SK-N-SH (cell line): ENCODE results near the gene MEI1. TPM values are rescaled to one million over a fixed set of nuclear protein-coding genes. Genes with fewer than 3 reads are reported as not detected.

ENCODE experiments used
- CTCF ChIA-PET: fragments of 300-600, 350-600 bp; formaldehyde crosslinking; extraction: SDS; loops from one replicate; lab custom pipeline; 2021; lab: Yijun Ruan, JAX
- POLR2A ChIA-PET: fragments of 350-600 bp; sonication (Branson Sonifier 250); formaldehyde crosslinking; extraction: SDS; loops from one replicate; lab custom pipeline; 2020; ENCODE audit warnings: antibody characterized with exemption, inconsistent platforms; lab: Yijun Ruan, JAX
- DNase-seq: peaks from one replicate; pipeline ENCODE4 v3.0.0; 2012
- H2AFZ ChIP-seq: fragments of 200-600 bp; sonication (generic); 2 replicates; pipeline ENCODE4 v1.8.1; 2016; ENCODE audit warnings: antibody characterized with exemption, mild to moderate bottlenecking, low read depth
- H3F3A ChIP-seq: fragments of 200-600 bp; sonication (generic); replicated peaks from 2 replicates; pipeline ENCODE3; 2016; ENCODE audit warnings: antibody characterized with exemption, mild to moderate bottlenecking; ENCODE audit not compliant: insufficient read depth
- H3K27ac ChIP-seq, 2 experiments: fragments of 200-500 bp in 1 of 2; fragments of 200-600 bp in 1 of 2; sonication (Bioruptor generic) in 1 of 2; sonication (generic), shearing (Covaris generic) in 1 of 2; 2 replicates each; pipeline versions ENCODE4 v1.5.1 to v1.6.1; 2014 to 2016; ENCODE audit warnings: low read depth in 2 of 2, inconsistent platforms in 1 of 2, low read length in 1 of 2, mild to moderate bottlenecking in 1 of 2, mixed read lengths in 1 of 2
- H3K27me3 ChIP-seq: fragments of 200-600 bp; sonication (generic), shearing (Covaris generic); 2 replicates; pipeline ENCODE4 v1.6.1; 2016; ENCODE audit warnings: mixed run types; ENCODE audit not compliant: insufficient read depth
- H3K36me3 ChIP-seq, 2 experiments: fragments of 200-500 bp in 1 of 2; fragments of 200-600 bp in 1 of 2; sonication (Bioruptor generic) in 1 of 2; sonication (generic) in 1 of 2; replicated peaks in 1 of 2; 2 replicates each; pipeline versions ENCODE3 to v1.5.1; 2014 to 2016; ENCODE audit warnings: low read length in 1 of 2, mild to moderate bottlenecking in 1 of 2; ENCODE audit not compliant: insufficient read depth in 2 of 2, control insufficient read depth in 1 of 2
- H3K4me1 ChIP-seq, 2 experiments: fragments of 200-500 bp in 1 of 2; fragments of 200-600 bp in 1 of 2; sonication (Bioruptor generic) in 1 of 2; sonication (generic), shearing (Covaris generic) in 1 of 2; 2 replicates each; pipeline versions ENCODE4 v1.5.1 to v1.6.1; 2014 to 2016; ENCODE audit warnings: low read depth in 1 of 2, low read length in 1 of 2, mixed run types in 1 of 2; ENCODE audit not compliant: insufficient read depth in 2 of 2, control insufficient read depth in 1 of 2
- H3K4me2 ChIP-seq: fragments of 200-600 bp; sonication (generic), shearing (Covaris generic); 2 replicates; pipeline ENCODE4 v1.6.1; 2017; ENCODE audit warnings: mixed run types
- H3K4me3 ChIP-seq, 2 experiments: fragments of 200-500 bp in 1 of 2; fragments of 200-600 bp in 1 of 2; sonication (Bioruptor generic) in 1 of 2; sonication (generic), shearing (Covaris generic) in 1 of 2; 2 replicates each; pipeline versions ENCODE4 v1.5.1 to v1.8.1; 2014 to 2016; ENCODE audit warnings: low read depth in 2 of 2, inconsistent platforms in 1 of 2, low read length in 1 of 2, mild to moderate bottlenecking in 1 of 2, mixed read lengths in 1 of 2, moderate library complexity in 1 of 2
- H3K79me2 ChIP-seq: fragments of 200-600 bp; sonication (generic); 2 replicates; pipeline ENCODE4 v1.8.1; 2017; ENCODE audit warnings: mild to moderate bottlenecking; ENCODE audit not compliant: insufficient read depth
- H3K9ac ChIP-seq: fragments of 200-600 bp; sonication (generic); 2 replicates; pipeline ENCODE4 v1.6.1; 2017; ENCODE audit warnings: mixed run types
- H3K9me2 ChIP-seq: fragments of 200-600 bp; sonication (generic); 2 replicates; pipeline ENCODE4 v1.6.1; 2017; ENCODE audit warnings: mixed run types
- H3K9me3 ChIP-seq: fragments of 200-600 bp; sonication (generic); 2 replicates; pipeline ENCODE4 v1.6.1; 2017; ENCODE audit warnings: mixed run types, mild to moderate bottlenecking, moderate library complexity
- H4K20me1 ChIP-seq: fragments of 200-600 bp; sonication (generic); 2 replicates; pipeline ENCODE4 v1.6.1; 2017; ENCODE audit warnings: mild to moderate bottlenecking, mixed run types; ENCODE audit not compliant: insufficient read depth
- ELF1 ChIP-seq: IDR thresholded peaks from 2 replicates; pipeline ENCODE4 v1.4.0; 2012
- EZH2phosphoT487 ChIP-seq: fragments of 200-600 bp; sonication (generic); IDR thresholded peaks from 2 replicates; pipeline ENCODE4 v1.6.1; 2017; ENCODE audit warnings: low read depth, mixed run types, mild to moderate bottlenecking, antibody characterized with exemption, moderate library complexity, borderline replicate concordance
- FOXM1 ChIP-seq: IDR thresholded peaks from 2 replicates; pipeline ENCODE4 v1.4.0; 2012; ENCODE audit warnings: low read depth, mild to moderate bottlenecking
- POLR2AphosphoS5 ChIP-seq: IDR thresholded peaks from 2 replicates; pipeline ENCODE4 v1.6.1; 2012; ENCODE audit warnings: low read depth, low read length
- RCOR1 ChIP-seq: fragments of 150-350 bp; IDR thresholded peaks from 2 replicates; pipeline ENCODE4 v1.6.1; 2017; ENCODE audit warnings: antibody characterized with exemption, low read length
- REST ChIP-seq: IDR thresholded peaks from 2 replicates; pipeline ENCODE4 v1.6.1; 2012; ENCODE audit warnings: mild to moderate bottlenecking, low read depth, low read length, moderate library complexity
- RXRA ChIP-seq: IDR thresholded peaks from 2 replicates; pipeline ENCODE4 v1.4.0; 2012; ENCODE audit warnings: low read depth, mild to moderate bottlenecking, borderline replicate concordance
- SMC3 ChIP-seq: IDR thresholded peaks from 2 replicates; pipeline ENCODE4 v1.6.1; 2012; ENCODE audit warnings: low read depth, low read length, improper control_type of control experiment
- USF1 ChIP-seq: IDR thresholded peaks from 2 replicates; pipeline ENCODE4 v1.4.0; 2012; ENCODE audit warnings: low read depth, borderline replicate concordance
- USF2 ChIP-seq: fragments of 150-350 bp; IDR thresholded peaks from 2 replicates; pipeline ENCODE4 v1.6.1; 2017; ENCODE audit warnings: antibody characterized with exemption, low read length, low read depth, borderline replicate concordance
- YY1 ChIP-seq: IDR thresholded peaks from 2 replicates; pipeline ENCODE4 v1.4.0; 2012; ENCODE audit warnings: low read depth, mild to moderate bottlenecking
- WGBS: methylation state at CpG from one replicate; pipeline ENCODE4 v1.1.6; 2017; ENCODE audit warnings: low lambda C conversion rate; 5-methylcytosine and 5-hydroxymethylcytosine counted together
- polyA plus RNA-seq, 3 experiments: library from polyadenylated mRNA; depleted of rRNA; stranded (reverse); fragments of >200 nt; gene quantifications; 2 replicates each; pipeline ENCODE4 v1.2.3, GENCODE V29; 2012
- TF ChIP-seq, protein P1 (sequence below): IDR thresholded peaks from 2 replicates; pipeline ENCODE4; 2012
- TF ChIP-seq, protein P2 (sequence below): IDR thresholded peaks from 2 replicates; pipeline ENCODE4 v1.4.0; 2012; ENCODE audit warnings: low read depth
- TF ChIP-seq, protein P3 (sequence below): fragments of 200-600 bp; sonication (generic); IDR thresholded peaks from 2 replicates; pipeline ENCODE4 v1.6.1; 2017; ENCODE audit warnings: antibody characterized with exemption, mild to moderate bottlenecking, moderate library complexity

Gene MEI1
- polyA plus RNA-seq, 1 of the 3 experiments (the other 2 are of a cell fraction) = not detected

DNA sequence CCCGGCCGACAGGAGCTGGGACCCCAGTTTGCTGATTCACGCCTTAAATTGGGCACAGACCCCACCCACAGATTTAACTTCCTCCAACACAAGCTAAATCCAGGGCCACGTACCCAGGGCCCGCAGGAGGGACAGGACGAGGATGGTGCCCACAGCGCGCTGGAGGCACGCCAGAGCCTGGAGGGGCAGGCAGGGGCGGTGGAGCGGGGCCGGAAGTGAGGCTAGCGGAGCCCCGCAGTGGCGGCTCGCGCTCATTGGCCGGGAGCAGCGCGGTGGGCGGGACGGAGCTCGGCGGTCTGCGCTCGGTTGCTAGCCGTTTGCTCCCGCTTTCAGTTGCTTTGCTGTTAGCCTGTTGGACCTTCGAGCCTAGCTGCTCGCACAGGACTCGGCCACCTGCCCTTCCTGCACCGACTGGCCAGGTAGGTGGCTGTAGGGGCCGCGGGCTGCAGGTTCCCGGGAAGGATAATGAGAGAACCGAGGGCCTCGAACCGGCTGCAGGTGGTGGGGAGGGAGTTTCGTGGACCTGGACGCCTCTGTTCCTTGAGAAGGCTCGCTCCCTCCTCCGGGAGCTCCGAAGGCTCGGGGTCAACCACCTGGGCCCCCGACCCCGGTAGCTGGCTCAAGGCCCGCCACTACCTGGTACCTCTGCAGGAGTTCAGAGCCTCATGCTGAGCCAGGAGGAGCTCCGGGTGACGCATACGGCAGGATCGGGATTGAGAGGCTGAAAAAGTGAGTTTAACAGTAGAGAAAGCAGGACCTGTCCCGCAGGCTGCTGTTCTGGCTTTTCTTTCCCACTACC, 101.2 kb downstream of the MEI1 start, which contains the start of gene CCDC134 (continued):
- TF ChIP-seq, protein P1, sequence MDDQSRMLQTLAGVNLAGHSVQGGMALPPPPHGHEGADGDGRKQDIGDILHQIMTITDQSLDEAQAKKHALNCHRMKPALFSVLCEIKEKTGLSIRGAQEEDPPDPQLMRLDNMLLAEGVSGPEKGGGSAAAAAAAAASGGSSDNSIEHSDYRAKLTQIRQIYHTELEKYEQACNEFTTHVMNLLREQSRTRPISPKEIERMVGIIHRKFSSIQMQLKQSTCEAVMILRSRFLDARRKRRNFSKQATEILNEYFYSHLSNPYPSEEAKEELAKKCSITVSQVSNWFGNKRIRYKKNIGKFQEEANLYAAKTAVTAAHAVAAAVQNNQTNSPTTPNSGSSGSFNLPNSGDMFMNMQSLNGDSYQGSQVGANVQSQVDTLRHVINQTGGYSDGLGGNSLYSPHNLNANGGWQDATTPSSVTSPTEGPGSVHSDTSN = no peak
- TF ChIP-seq, protein P2, sequence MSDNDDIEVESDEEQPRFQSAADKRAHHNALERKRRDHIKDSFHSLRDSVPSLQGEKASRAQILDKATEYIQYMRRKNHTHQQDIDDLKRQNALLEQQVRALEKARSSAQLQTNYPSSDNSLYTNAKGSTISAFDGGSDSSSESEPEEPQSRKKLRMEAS = peak; percentile 51; the same call in 1 of the 2 replicates
- TF ChIP-seq USF2 = no peak
- TF ChIP-seq USF1 = no peak
- no peak for TF ChIP-seq EZH2phosphoT487

GRCh38 chr22:41801147-41801819, 102.0 kb downstream of the MEI1 start:
- DNase-seq = peak; percentile 10
- ChIA-PET CTCF (interaction anchor here (2.8 kb wide), 1 partner anchor 104 kb away, joined by 18 read pairs; no protein-coding TSS in a partner anchor), POLR2A (interaction anchor here (1.0 kb wide), 1 partner anchor 104 kb away, joined by 4 read pairs; no protein-coding TSS in a partner anchor)
- Histone ChIP-seq H3K27me3 (no peaks in the 10 kb centered on the region), H3K9me3 (no peaks in the 10 kb centered on the region), H3F3A (no peaks in the 10 kb centered on the region), H3K79me2 (0 out of 2 replicates have a peak, but pooled peaks cover 6% of the 10 kb centered on the region), H3K36me3 (no peaks in the 10 kb centered on the region), H3K4me2 (peak overlapping the region; percentile 83), H3K27ac (no peak overlapping the region), H3K4me1 (peaks cover 0 to 9% of the 10 kb centered on the region in 2 experiments; a peak in 2 of 4 replicates), H3K4me3 (peak overlapping the region; percentile 71 to 72), H3K9me2 (no peaks in the 10 kb centered on the region), H2AFZ (peak overlapping the region; percentile 91; the same call in 1 of the 2 replicates), H4K20me1 (no peaks in the 10 kb centered on the region), H3K9ac (peak overlapping the region; percentile 64; the same call in 1 of the 2 replicates)
- TF ChIP-seq POLR2AphosphoS5 (no peak), RXRA (no peak), FOXM1 (no peak), USF1 (no peak), YY1 (no peak), RCOR1 (no peak), SMC3 (no peak), REST (no peak), ELF1 (no peak)
- TF ChIP-seq, protein P3, sequence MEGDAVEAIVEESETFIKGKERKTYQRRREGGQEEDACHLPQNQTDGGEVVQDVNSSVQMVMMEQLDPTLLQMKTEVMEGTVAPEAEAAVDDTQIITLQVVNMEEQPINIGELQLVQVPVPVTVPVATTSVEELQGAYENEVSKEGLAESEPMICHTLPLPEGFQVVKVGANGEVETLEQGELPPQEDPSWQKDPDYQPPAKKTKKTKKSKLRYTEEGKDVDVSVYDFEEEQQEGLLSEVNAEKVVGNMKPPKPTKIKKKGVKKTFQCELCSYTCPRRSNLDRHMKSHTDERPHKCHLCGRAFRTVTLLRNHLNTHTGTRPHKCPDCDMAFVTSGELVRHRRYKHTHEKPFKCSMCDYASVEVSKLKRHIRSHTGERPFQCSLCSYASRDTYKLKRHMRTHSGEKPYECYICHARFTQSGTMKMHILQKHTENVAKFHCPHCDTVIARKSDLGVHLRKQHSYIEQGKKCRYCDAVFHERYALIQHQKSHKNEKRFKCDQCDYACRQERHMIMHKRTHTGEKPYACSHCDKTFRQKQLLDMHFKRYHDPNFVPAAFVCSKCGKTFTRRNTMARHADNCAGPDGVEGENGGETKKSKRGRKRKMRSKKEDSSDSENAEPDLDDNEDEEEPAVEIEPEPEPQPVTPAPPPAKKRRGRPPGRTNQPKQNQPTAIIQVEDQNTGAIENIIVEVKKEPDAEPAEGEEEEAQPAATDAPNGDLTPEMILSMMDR = no peak
- TF ChIP-seq, protein P2 = no peak
- WGBS = 62% methylated on average over 3 of the region's 4 CpGs
